Activated gamma-delta T cell (primary cell): ENCODE data around the gene PRRG4.
"Not testable (repeated sequence)": the region's sequence is repeated elsewhere in the genome, so short reads cannot be mapped to it uniquely, and the experiment has no call there.

ENCODE experiments used
- DNase-seq: peaks from one replicate; lab custom pipeline; 2025; lab: John Stamatoyannopoulos, UW

The PRRG4 gene

GRCh38 chr11:32885556-32885955 is 55.8 kb downstream of the PRRG4 start:
- no peak for DNase-seq

DNA sequence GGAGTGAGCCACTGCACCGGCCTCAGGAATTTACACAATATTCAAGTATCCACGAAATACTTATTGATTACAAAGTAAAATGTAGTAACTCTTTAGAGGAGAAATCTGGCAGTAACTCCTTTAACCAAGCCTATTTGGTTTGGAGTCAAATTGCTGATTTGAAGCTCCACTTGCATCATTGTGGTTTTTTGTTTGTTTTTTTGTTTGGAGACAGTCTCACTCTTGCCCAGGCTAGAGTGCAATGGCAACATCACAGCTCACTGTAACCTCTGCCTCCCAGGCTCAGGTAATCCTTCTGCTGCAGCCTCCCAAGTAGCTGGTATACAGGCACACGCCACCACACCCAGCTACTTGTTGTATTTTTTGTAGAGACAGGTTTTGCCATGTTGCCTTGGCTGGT is 56.5 kb downstream of the PRRG4 start:
- no peak for DNase-seq

DNA sequence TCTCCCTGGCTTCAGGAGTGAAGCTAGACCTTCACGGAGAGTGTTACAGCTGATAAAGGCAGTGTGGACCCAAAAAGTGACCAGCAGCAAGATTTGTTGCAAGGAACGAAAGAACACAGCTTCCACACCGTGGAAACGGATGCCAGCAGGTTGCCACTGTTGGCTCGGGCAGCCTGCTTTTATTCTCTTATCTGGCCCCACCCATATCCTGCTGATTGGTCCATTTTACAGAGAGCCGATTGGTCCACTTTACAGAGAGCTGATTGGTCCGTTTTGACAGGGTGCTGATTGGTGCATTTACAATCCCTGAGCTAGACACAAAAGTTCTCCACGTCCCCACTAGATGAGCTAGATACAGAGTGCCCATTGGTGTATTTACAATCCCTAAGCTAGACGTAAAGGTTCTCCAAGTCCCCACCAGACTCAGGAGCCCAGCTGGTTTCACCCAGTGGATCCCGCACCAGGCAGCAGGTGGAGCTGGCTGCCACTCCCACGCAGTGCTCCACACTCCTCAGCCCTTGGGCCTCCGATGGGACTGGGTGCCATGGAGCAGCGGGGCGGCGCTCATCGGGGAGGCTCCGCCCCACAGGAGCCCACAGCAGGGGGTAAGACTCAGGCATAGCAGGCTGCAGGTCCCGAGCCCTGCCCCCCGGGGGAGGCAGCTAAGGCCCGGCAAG is 58.1 kb downstream of the PRRG4 start:
- not testable (repeated sequence) for DNase-seq

DNA sequence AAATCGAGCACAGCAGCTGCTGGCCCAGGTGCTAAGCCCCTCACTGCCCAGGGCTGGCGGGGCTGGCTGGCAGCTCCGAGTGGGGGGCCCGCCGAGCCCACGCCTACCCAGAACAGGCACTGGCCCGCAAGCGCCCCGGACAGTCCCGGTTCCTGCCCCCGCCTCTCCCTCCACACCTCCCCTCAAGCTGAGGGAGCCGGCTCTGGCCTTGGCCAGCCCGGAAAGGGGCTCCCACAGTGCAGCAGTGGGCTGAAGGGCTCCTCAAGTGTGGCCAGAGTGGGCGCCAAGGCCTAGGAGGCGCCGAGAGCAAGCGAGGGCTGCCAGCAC is 58.6 kb downstream of the PRRG4 start:
- DNase-seq, result not testable (repeated sequence)

- no peak for DNase-seq
Measured at GRCh38 chr11:32888805-32889204, 59.1 kb downstream of the PRRG4 start.

GRCh38 chr11:32890843-32891656 is 61.3 kb downstream of the PRRG4 start:
- no peak for DNase-seq

DNA sequence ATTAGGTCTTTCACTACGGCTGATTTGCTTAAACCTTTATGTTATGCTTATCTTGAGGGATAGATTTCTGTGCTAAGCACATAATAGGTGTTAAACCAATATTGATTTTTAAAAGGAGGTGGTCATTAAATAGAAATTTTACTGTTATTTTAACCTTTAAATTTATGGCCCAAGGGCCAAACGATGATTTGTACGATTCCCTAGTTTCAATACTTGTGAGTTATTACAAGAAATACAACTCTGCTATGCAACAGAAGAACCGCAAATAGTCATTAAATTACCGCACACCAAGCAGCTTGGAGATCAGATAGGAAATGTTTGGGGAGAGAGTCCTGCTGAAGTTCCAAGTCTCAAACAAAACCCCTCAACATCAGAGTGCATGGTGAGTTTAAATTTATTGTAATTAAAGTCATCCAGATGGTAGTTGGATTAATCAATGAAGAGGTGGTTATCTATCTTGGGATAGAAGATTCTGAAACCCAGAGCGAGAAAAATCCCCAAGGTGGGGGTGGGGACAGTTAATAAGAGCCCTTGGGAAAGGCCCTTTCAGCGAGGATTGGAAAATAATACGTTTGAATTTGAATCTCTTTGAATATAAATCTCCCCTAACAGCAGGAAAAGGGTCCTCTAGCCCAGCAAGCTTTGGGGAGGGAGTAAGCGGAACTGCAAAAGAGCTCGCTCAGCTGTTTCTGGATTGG is 62.1 kb downstream of the PRRG4 start:
- DNase-seq, result no peak

DNA sequence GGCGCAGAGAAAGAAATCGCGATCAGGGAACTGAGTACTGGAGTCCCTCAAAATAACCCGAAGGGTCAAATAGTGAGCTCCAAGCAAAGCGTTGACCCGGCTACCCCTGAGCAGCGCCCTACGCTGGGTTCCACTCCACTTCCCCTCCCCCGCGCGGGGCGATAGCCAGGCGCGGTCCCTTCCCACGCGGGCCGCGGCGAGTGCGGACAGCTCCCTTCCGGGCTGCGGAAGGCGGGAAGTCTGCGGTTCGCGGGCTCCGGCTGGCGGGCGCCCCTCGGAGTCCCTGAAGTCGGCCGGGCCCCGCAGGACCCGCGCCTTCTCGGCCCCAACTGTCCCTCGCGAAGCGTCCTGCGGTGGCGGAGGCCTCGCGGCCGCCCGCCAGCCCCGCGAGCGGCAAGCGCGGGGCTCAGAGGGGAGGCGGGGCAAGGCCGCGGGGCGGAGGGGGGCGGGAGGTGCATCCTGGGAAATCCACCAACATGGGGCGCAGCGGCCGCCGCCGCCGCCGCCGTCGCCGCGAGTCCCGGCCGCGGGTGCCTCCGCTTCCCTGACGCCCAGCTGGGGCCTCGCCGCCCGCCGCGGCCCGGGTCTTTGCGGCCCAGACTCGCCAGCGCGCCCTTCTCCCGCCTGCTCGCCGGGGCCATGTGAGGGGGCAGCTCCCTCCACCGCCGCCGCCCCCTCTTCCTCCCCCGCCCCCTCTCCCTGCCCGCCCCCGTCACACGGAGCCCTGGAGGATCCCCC is 62.8 kb downstream of the PRRG4 start, which contains the start of gene QSER1:
QSER1 (plus strand) TSS at position 457 of the 738 bp plus-strand sequence. CDS start 315 bp downstream, outside the sequence.
- peak; percentile 70 for DNase-seq

DNA sequence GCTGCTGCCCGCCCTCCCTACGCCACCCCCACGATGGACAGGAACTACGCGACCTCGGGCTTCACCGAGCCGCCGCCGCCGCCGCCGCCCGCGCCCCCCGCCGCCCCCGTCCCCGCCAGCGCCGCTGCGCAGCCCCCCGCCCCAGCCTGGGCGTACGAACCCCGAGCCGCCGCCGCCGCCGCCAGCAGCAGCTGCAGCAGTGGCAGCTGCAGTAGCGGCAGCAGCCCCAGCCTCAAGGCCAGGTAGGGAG is 63.3 kb downstream of the PRRG4 start:
- DNase-seq, result peak; percentile 54

- no peak for DNase-seq
Measured at GRCh38 chr11:32893343-32894148, 63.8 kb downstream of the PRRG4 start.

GRCh38 chr11:32894149-32894827 is 64.6 kb downstream of the PRRG4 start:
- no peak for DNase-seq

- DNase-seq, result no peak
Measured at GRCh38 chr11:32894921-32895320, 65.2 kb downstream of the PRRG4 start.

- no peak for DNase-seq
Measured at GRCh38 chr11:32895471-32895870, 65.7 kb downstream of the PRRG4 start.

- DNase-seq, result no peak
Measured at GRCh38 chr11:32897103-32897502, 67.4 kb downstream of the PRRG4 start.

DNA sequence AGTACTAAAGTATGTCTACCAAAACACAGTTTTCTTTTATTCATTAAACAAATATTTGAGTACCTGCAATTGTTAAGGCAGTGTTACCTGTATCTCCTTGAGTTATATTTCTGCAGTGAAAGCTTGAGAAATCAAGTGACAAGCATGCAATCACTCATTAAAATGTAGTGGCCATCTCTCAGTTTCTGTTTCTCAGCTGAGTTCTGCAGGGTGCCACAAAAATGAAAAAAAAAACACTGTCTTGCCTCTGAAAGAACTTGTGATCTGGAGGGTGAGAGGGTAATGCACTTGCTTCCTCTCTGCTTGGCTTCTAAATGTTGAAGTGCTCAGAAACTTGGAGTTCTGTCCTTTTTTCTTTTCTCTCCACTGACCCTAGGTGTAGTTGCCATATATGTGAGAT is 69.7 kb downstream of the PRRG4 start:
- no peak for DNase-seq

DNA sequence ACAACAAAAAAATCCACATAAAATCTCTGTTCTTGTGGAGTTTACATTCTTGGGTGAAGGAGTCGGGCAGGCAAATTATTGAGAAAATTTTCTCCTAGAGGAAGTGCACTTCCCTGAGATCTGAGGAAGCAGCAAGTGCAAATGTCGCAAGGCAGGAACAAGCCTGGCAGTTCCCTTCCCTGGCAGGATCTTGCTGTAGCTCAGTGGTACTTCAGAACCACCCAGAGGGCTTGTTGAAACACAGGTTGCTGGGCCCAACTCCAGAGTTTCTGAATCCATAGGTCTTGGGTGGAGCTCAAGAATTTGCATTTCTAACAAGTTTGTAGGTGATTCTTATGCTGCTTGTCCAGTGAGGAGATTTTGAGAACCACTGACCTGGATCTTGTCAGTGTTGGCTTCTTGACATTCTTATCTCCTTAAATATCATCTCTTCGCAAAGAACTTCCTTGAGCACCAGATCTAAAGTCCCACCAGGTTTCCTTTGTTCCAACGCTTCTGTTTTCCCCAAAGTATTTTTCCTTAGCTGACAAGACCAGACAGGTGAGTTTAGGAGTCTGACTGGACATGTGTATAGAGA is 72.5 kb downstream of the PRRG4 start:
- no peak for DNase-seq

GRCh38 chr11:32905028-32905667 is 75.4 kb downstream of the PRRG4 start:
- DNase-seq, result no peak
